GM19240 (cell line): Measurements from ENCODE around the gene PRRT4.
A peak's percentile ranks its signal among the peaks of the same experiment; 100 is the strongest.

Source experiments
- DNase-seq: peaks from one replicate; pipeline ENCODE4 v3.0.0; 2011; ENCODE audit warnings: low spot score; ENCODE audit not compliant: insufficient read length

Gene PRRT4

GRCh38 chr7:128349466-128349825 lies 12.0 kb downstream of the PRRT4 start:
- no peak for DNase-seq

- DNase-seq: no peak
Observed at GRCh38 chr7:128347647-128348097, 13.8 kb downstream of the PRRT4 start.

DNA sequence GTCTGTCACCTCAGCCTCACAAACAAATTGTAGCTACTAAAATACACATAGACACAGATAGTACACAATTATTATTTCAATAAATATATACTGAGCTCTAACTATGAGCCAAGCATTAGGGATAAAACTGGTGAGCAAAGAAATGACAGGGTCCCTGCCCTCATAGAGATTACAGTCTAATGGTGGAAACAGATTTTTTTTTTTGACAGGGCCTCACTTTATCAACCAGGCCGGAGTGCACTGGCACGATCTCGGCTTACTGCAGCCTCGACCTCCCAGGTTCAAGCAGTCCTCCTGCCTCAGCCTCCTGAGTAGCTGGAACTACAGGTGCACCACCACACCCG lies 17.1 kb downstream of the PRRT4 start:
- DNase-seq: no peak

DNA sequence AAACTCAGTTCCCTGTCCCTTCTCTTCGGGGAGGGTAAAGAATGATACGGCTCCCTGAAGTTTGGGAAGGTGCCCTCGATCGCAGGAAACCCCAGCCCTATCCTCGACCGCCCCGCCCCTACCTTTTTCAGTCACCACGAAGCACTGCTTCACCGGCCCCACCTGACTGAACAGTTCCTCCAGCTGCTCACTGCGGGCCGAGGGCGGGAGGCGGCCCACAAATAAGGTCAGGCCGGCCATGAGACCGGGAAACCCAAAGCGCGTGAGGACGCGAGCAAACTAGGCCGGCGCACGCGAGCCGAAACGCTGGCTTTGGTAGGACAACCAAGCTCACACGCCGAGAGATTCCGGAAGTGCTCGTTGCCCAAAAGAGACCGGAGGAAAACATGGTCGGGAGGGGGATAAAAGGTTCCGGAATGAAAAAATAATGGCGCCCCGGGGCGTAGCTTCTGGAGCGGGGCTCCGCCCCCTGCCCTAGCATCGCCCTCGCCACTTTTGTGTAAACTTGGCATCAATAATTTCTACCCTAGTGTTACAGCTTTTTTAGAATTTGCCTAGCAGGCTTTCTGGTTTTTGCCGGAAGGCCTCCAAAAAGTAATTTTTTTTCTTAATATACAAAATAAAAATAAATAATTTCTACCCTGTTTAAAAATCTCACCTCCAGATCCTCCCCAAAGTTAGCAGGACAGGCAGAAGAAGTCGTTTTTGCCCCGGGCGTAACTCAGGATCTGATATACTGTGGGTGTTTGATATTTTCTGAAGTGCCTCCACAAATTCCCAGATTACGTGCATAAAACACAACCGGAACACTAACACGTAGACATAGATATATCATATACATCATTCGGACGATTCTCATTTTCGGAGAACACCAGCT lies 17.7 kb downstream of the PRRT4 start, which contains the start of gene RBM28:
Gene RBM28 (minus strand): TSS at position 355 of the 877 bp plus-strand sequence. CDS start 115 bp downstream, at position 240.
- DNase-seq: peak; percentile 97

DNA sequence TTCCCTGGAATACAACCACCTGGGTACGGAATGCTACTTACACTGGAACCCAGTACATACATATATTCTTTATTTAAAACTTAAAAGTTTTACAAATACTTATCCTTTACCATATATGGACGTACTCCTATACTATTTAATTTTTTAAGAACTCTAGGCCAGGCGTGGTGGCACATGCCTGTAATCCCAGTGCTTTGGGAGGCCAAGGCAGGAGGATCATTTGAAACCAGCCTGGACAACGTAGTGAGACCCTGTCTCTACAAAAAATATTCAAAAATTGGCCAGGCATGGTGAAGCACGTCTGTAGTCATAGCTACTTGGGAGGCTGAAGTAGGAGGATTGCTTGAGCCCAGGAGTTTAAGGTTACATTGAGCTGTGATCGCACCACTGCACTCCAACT lies 19.8 kb downstream of the PRRT4 start:
- no peak for DNase-seq

- no peak for DNase-seq
Observed at GRCh38 chr7:128335730-128336129, 25.8 kb downstream of the PRRT4 start.

DNA sequence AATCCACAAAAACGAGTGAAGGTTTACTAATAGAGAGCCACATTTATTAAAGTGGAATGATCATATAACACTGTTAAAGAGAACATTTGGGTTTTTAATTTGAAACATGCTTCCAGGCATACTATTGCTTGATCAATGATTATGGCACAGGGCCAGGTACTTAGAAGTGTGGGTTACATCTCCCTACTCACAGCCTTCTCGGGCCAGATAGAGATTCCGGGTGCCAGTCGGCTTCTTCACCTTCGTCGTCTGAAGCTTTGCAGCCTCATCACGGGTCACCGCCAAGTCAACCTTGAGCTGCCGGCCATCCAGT lies 37.2 kb downstream of the PRRT4 start:
- DNase-seq: no peak

DNA sequence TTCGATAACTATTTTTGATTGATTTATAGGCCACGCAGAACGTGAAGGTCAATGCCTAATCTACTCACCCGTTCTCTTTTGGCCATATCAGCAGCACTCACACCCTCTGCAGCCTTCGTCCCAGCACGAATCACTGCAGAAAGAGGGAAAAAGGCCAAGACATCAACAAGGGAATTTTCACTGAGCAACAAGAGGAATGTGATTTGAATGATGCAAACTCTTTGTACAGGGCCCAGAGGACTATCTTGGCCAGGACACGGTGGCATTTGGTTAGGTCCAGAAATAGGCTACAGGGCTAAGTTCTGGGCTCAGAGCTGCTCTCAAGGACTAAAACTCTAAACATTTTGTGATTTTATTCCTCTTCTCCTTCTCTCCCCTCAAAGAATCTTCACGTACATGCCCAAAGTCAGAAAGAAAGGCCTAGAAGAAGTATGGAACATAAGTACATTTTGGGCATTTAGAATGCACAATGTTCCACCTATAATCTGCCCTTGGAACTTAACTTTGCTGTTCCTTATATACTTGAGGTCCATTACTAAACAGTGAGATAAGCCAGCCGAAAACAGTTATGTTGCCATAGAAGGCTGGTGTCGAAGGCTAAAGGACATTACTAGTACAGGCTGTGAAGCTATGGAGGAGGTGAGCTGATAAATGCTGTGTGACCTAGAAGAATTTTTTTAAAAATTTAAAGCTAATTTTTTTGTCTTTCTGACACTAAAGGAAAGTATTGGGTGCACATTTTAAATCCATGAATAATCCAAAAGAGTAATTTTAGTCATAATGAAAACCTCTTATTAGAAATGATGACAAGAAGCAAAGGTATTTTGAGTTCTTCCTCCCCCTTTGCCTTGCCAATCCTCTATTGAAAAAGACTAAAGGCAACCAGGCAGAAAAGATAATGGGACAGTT lies 37.8 kb downstream of the PRRT4 start:
- DNase-seq: no peak

- no peak for DNase-seq
Observed at GRCh38 chr7:128323040-128323439, 38.5 kb downstream of the PRRT4 start.

DNA sequence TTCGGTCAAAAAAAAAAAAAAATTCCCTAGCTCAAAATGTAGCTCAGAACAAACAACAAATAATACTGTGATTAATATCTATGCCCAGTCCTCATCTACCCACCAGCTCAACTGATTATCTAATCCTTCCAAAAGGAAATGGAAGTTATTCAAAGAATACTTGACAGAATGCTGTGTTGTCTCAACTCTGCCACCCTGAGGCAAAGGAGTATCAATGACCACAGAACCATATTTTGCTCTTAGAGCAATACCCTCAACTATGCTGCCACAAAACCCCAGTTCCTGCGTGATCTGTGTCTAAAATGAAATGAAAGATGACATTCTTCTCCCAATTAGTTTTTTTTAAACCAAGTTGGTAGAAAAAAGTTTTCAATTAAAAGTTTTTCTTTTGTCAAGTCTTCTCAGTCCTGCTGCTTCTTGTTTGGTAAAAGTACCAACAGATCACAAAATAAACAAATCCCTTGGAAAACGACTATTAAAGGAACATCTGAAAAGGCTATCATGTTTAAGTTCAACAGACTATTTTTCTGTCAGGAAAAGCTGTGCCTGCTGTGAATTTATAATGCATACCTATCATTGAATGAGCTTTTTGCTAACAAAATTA lies 39.3 kb downstream of the PRRT4 start:
- DNase-seq: no peak

DNA sequence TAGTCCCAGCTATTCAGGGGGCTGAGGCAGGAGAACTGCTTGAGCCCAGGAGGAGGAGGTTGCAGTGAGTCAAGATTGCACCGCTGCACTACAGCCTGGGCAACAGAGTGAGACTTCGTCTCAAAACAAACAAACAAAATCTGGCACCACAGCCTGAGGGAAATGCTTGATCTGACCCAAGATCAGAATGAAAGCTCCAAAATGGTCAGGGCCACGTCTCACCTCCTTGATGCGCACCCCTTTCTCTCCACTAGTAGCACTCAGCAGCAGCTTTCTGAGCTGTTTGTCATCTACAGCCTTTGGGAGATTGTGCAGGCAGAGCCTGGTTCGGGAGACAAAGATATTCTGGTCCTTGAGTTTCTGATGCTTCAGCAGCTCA lies 40.5 kb downstream of the PRRT4 start:
- DNase-seq: no peak

- DNase-seq: no peak
Observed at GRCh38 chr7:128318691-128319090, 42.8 kb downstream of the PRRT4 start.

GRCh38 chr7:128311013-128311412 lies 50.5 kb downstream of the PRRT4 start:
- no peak for DNase-seq

GRCh38 chr7:128310499-128310898 lies 51.0 kb downstream of the PRRT4 start:
- no peak for DNase-seq

GRCh38 chr7:128309976-128310375 lies 51.5 kb downstream of the PRRT4 start:
- no peak for DNase-seq

DNA sequence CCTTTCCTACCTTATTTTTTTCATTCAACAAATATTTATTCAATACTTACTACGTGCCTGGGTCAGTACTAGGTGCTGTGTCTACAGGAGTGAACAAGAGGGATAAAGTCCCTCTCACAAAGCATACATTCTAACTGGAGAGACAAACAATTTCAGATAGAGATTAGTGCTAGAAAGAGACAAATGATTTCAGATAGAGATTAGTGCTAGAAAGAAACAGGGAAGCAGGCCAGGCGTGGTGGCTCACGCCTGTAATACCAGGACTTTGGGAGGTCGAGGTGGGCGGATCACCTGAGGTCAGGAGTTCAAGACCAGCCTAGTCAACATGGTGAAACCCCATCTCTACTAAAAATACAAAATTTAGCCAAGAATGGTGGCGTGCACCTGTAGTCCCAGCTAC lies 52.4 kb downstream of the PRRT4 start:
- DNase-seq: no peak

- DNase-seq: no peak
Observed at GRCh38 chr7:128307061-128307460, 54.4 kb downstream of the PRRT4 start.

- DNase-seq: no peak
Observed at GRCh38 chr7:128304212-128304611, 57.3 kb downstream of the PRRT4 start.

DNA sequence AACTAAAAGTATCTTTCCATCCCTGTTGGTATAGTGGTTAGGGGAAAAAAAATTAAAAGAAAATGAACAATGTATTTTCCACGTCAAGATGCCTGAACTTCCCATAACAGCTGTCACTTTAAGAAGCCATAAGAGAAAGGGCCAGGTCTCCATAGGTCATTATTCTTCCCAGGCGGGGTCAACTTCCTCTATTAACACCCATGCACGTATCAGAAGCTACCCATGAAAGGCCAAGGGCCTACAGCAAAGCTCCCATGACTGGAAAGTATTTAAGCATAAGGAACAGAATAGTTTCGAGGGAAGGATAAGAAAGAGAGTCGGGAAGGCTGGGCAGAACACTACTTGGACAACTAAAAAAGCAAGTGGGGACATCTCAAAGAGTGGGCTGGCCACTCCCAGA lies 57.8 kb downstream of the PRRT4 start:
- no peak for DNase-seq

DNA sequence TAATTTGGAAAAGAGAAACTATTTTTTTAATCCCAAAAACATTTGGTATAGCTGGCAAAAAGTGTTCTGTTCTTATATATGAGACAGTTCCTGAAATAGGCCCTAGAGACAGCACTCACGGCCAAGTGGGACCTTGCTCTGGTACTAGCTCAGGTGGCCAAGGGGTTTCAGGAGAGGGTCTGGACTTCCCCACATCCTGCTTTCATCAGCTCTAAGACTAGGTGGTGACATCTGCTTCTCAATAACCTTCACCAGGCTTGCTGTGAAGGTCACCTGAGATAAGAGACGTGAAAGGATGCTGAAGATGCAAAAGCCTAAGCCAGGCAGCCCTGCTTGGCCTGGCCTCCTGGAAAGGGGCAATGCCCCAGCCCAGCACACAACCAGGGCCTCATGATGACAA lies 58.4 kb downstream of the PRRT4 start:
- DNase-seq: no peak

DNA sequence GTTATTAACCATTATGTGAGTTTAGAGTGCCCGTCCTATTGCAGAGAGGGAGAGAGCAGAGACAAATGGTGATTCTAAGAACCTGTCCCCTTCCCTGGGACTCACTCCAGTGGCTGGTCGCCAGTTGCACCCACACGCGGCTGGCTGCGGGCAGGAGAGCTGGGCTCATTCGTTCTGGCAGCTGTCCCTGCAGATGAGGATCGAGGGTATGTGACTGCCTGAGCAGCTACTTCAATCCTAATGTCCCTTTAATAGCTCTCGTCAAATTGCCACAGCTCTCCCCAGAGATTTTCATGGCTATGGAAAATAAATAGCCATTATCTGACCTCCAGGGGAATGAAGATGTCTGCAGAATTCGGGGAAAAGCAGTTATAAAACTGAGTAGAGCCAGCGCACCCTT lies 59.4 kb downstream of the PRRT4 start:
- DNase-seq: no peak
